ENCODE measurements around the gene CARD11. TPM values are rescaled to one million over a fixed set of nuclear protein-coding genes. Genes with fewer than 3 reads are reported as not detected.
A peak's percentile ranks its signal among the peaks of the same experiment; 100 is the strongest.

Gene CARD11
- total RNA-seq, 1 experiment from 2014 or later: 0.82 TPM

GRCh38 chr7:2860627-2861133 lies 183.0 kb downstream of the CARD11 start:
- DNase-seq (ENCODE audit: low read depth, low spot score): peak; percentile 56
- H3K9me3 ChIP-seq (ENCODE audit: control insufficient read depth, insufficient read depth, low read depth, low read length): no peaks in the 10 kb centered on the region
- ChIA-PET POLR2A (no interaction called here), CTCF (interaction anchor here (0.7 kb wide), 1 partner anchor 14 kb away, joined by 3 read pairs; no protein-coding TSS in a partner anchor)
- in situ Hi-C loops (cut with HindIII; ENCODE audit: low pct_unique_long_range_greater_than_20kb, low sequenced_read_pairs) (no loop called here), intact Hi-C loops (cut with micrococcal nuclease; ENCODE audit: unreplicated experiment) (no loop called here)
- no peaks in the 10 kb centered on the region for H3K27me3 ChIP-seq (ENCODE audit: control insufficient read depth, insufficient read depth, low read length)
- peaks cover 35% of the 10 kb centered on the region for H3K4me1 ChIP-seq (ENCODE audit: control insufficient read depth, insufficient read depth, low read length)
- H3K27ac ChIP-seq (ENCODE audit: low read length): peak overlapping the region; percentile 53
- H3K36me3 ChIP-seq (ENCODE audit: control insufficient read depth, insufficient read depth, low read length): no peaks in the 10 kb centered on the region
- peak; percentile 43 for ATAC-seq
- H3K4me3 ChIP-seq (ENCODE audit: low read depth in 2 of 2, low read length in 2 of 2): peak overlapping the region in 1 of 2 experiments; percentile 42; a peak in 2 of 4 replicates
- BruUV-seq (replicated peaks): no TSS peak
- no peak for TF ChIP-seq CTCF (IDR thresholded peaks at IDR 0.05)
- TF ChIP-seq SIN3A (IDR thresholded peaks at IDR 0.05; ENCODE audit: borderline replicate concordance, insufficient read depth, low read depth, low read length): no peak
- TF ChIP-seq POLR2AphosphoS5 (IDR thresholded peaks at IDR 0.05; ENCODE audit: low read depth, low read length): no peak

- no TSS peak for BruUV-seq (replicated peaks)
- no peak for DNase-seq (ENCODE audit: low read depth, low spot score)
- no peak for TF ChIP-seq SIN3A (IDR thresholded peaks at IDR 0.05; ENCODE audit: borderline replicate concordance, insufficient read depth, low read depth, low read length)
- no peak for TF ChIP-seq REST (IDR thresholded peaks at IDR 0.05; ENCODE audit: insufficient read depth in 1 of 2, low read depth in 2 of 2, low read length in 1 of 2)
- no peak for TF ChIP-seq POLR2AphosphoS5 (IDR thresholded peaks at IDR 0.05; ENCODE audit: low read depth, low read length)
- no peak for TF ChIP-seq TCF7L2 (IDR thresholded peaks at IDR 0.05; ENCODE audit: low read depth, low read length)
- no peak for TF ChIP-seq CTCF (IDR thresholded peaks at IDR 0.05)
- ChIA-PET POLR2A (no interaction called here), CTCF (no interaction called here)
- no peak for ATAC-seq
- in situ Hi-C loops (cut with HindIII; ENCODE audit: low pct_unique_long_range_greater_than_20kb, low sequenced_read_pairs): no loop called here
- no peaks in the 10 kb centered on the region for H3K36me3 ChIP-seq (ENCODE audit: control insufficient read depth, insufficient read depth, low read length)
- H3K27ac ChIP-seq (ENCODE audit: low read length): 0 out of 2 replicates have a peak overlapping the region, but pooled peaks have one; percentile 53
- no peak overlapping the region; a peak in 1 of 4 replicates for H3K4me3 ChIP-seq (ENCODE audit: low read depth in 2 of 2, low read length in 2 of 2)
- peaks cover 34% of the 10 kb centered on the region for H3K4me1 ChIP-seq (ENCODE audit: control insufficient read depth, insufficient read depth, low read length)
- no peaks in the 10 kb centered on the region for H3K27me3 ChIP-seq (ENCODE audit: control insufficient read depth, insufficient read depth, low read length)
- H3K9me3 ChIP-seq (ENCODE audit: control insufficient read depth, insufficient read depth, low read depth, low read length): no peaks in the 10 kb centered on the region
- intact Hi-C loops (cut with micrococcal nuclease; ENCODE audit: unreplicated experiment): no loop called here
Measured at GRCh38 chr7:2859952-2860351, 183.7 kb downstream of the CARD11 start.
